ENCODE data around the gene SOX14. TPM values are rescaled to one million over a fixed set of nuclear protein-coding genes. Genes with fewer than 3 reads are reported as not detected.

SOX14 gene
- total RNA-seq, 1 experiment from 2014 or later = not detected

DNA sequence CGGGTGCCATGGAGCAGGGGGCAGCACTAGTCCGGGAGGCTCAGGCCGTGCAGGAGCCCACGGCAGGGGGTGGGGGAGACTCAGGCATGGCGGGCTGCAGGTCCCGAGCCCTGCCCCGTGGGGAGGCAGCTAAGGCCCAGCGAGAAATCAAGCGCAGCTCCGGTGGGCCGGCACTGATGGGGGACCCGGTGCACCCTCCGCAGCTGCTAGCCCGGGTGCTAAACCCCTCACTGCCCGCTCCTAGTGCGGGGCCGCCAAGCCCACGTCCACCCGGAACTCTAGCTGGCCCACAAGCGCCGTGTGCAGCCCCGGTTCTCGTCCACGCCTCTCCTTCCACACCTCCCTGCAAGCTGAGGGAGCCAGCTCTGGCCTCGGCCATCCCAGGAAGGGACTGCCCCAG, 49.6 kb upstream of the SOX14 start:
- Histone ChIP-seq H3K4me1 (ENCODE audit: control insufficient read depth in 1 of 2, insufficient read depth in 2 of 2, low read length in 2 of 2) (no peaks in the 10 kb centered on the region), H3K9me3 (ENCODE audit: control insufficient read depth in 1 of 2, insufficient read depth in 1 of 2, low read depth in 1 of 2, low read length in 2 of 2) (no peaks in the 10 kb centered on the region), H3K36me3 (ENCODE audit: control insufficient read depth in 1 of 2, insufficient read depth in 2 of 2, low read length in 2 of 2) (no peaks in the 10 kb centered on the region), H3K27me3 (ENCODE audit: insufficient read depth, low read length) (no peaks in the 10 kb centered on the region; the same call in 1 of the 2 replicates), H3K4me3 (replicated peaks in 1 of 2; ENCODE audit: low read depth in 1 of 2, low read length in 2 of 2) (no peak overlapping the region), H3K27ac (ENCODE audit: low read depth, low read length) (no peak overlapping the region), H2AFZ (ENCODE audit: low read depth, low read length, poor library complexity, severe bottlenecking) (no peak overlapping the region), H3K79me2 (ENCODE audit: insufficient read depth, low read length) (no peaks in the 10 kb centered on the region), H3K4me2 (ENCODE audit: low read length) (no peak overlapping the region), H3K9me2 (ENCODE audit: insufficient read depth) (no peaks in the 10 kb centered on the region), H3K9ac (ENCODE audit: low read length) (no peak overlapping the region), H4K20me1 (ENCODE audit: insufficient read depth) (no peaks in the 10 kb centered on the region)
- POLR2A ChIA-PET = no interaction called here
- TF ChIP-seq EZH2phosphoT487 (IDR thresholded peaks at IDR 0.05; ENCODE audit: borderline replicate concordance) = no peak
- TF ChIP-seq JUND (IDR thresholded peaks at IDR 0.05) = no peak
- TF ChIP-seq ZNF274 (IDR thresholded peaks at IDR 0.05; ENCODE audit: low read depth, low read length) = no peak
- no peak for TF ChIP-seq SRF (IDR thresholded peaks at IDR 0.05; ENCODE audit: low read depth)
- no peak for TF ChIP-seq EGR1 (IDR thresholded peaks at IDR 0.05; ENCODE audit: low read depth)
- no peak for TF ChIP-seq CEBPB (IDR thresholded peaks at IDR 0.05; ENCODE audit: low read depth)
- no peak for TF ChIP-seq SIN3A (IDR thresholded peaks at IDR 0.05; ENCODE audit: low read depth)
- TF ChIP-seq YY1 (IDR thresholded peaks at IDR 0.05; ENCODE audit: extremely low read depth, insufficient replicate concordance, low read depth, low read length) = no peak
- TF ChIP-seq ELF1 (IDR thresholded peaks at IDR 0.05; ENCODE audit: borderline replicate concordance, low read depth) = no peak
- no peak for TF ChIP-seq TCF7L2 (IDR thresholded peaks at IDR 0.05; ENCODE audit: borderline replicate concordance, extremely low read depth, insufficient read depth, insufficient read length)
- intact Hi-C loops (cut with micrococcal nuclease) = loop anchor here (10.0 kb wide), 1 partner anchor 60 kb away; no protein-coding TSS in a partner anchor
- ATAC-seq (no peak), DNase-seq (ENCODE audit: low read depth, low spot score) (no peak)
- no TSS peak for BruUV-seq (replicated peaks)
- RAD21 ChIA-PET (ENCODE audit: low non-redundant PET in 1 of 2, low total read pairs in 2 of 2, uncharacterized antibody in 2 of 2, unreplicated experiment in 2 of 2) = no interaction called here
- CTCF ChIA-PET = no interaction called here

DNA sequence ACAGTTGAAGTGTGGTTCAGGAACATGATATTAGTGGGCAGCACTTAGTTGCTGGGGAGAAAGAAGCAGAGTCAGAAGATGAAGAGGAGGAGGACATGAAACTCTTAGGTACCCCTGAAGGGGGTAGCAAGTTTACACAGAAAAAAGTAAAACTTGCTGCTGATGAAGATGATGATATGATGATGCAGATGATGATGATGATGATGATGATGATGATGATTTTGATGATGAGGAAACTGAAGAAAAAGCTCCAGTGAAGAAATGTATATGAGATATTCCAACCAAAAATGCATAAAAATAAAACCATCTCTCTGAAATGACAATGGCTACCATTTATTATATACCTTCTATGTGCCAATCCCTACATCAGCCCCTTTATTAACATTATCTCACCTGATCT, 39.9 kb upstream of the SOX14 start:
- Histone ChIP-seq H3K27ac (ENCODE audit: low read depth, low read length) (no peak overlapping the region), H3K79me2 (ENCODE audit: insufficient read depth, low read length) (no peaks in the 10 kb centered on the region), H2AFZ (ENCODE audit: low read depth, low read length, poor library complexity, severe bottlenecking) (no peak overlapping the region), H4K20me1 (ENCODE audit: insufficient read depth) (no peaks in the 10 kb centered on the region), H3K27me3 (ENCODE audit: insufficient read depth, low read length) (peaks cover 3% of the 10 kb centered on the region; the same call in 1 of the 2 replicates), H3K9ac (ENCODE audit: low read length) (no peak overlapping the region), H3K4me2 (ENCODE audit: low read length) (no peak overlapping the region), H3K9me2 (ENCODE audit: insufficient read depth) (no peaks in the 10 kb centered on the region), H3K4me3 (replicated peaks in 1 of 2; ENCODE audit: low read depth in 1 of 2, low read length in 2 of 2) (no peak overlapping the region), H3K4me1 (ENCODE audit: control insufficient read depth in 1 of 2, insufficient read depth in 2 of 2, low read length in 2 of 2) (no peaks in the 10 kb centered on the region), H3K9me3 (ENCODE audit: control insufficient read depth in 1 of 2, insufficient read depth in 1 of 2, low read depth in 1 of 2, low read length in 2 of 2) (no peaks in the 10 kb centered on the region), H3K36me3 (ENCODE audit: control insufficient read depth in 1 of 2, insufficient read depth in 2 of 2, low read length in 2 of 2) (no peaks in the 10 kb centered on the region)
- TF ChIP-seq ZFX (IDR thresholded peaks at IDR 0.05) (no peak), TCF7L2 (IDR thresholded peaks at IDR 0.05; ENCODE audit: borderline replicate concordance, extremely low read depth, insufficient read depth, insufficient read length) (no peak), EZH2 (IDR thresholded peaks at IDR 0.05) (no peak), ELF1 (IDR thresholded peaks at IDR 0.05; ENCODE audit: borderline replicate concordance, low read depth) (no peak)
- ATAC-seq = no peak
- intact Hi-C loops (cut with micrococcal nuclease) = no loop called here
- no peak for DNase-seq (ENCODE audit: low read depth, low spot score)
- BruUV-seq (replicated peaks) = no TSS peak
- ChIA-PET CTCF (no interaction called here), RAD21 (ENCODE audit: low non-redundant PET in 1 of 2, low total read pairs in 2 of 2, uncharacterized antibody in 2 of 2, unreplicated experiment in 2 of 2) (no interaction called here), POLR2A (no interaction called here)

Data from HCT116 (cell line).